Thymus (tissue), 11 donors: ENCODE measurements around the gene CDC37L1. TPM values are rescaled to one million over a fixed set of nuclear protein-coding genes. Genes with fewer than 3 reads are reported as not detected.

Experiments
- DNase-seq, 9 donors: peaks; one replicate each; pipeline ENCODE4 v3.0.0-alpha.2; 2013; ENCODE audit warnings: low spot score in 9 of 9, low read depth in 6 of 9, missing footprints in 1 of 9
- H3K27ac ChIP-seq, 2 donors: one replicate each; pipeline ENCODE4 v1.5.1; 2013; ENCODE audit warnings: control low read depth in 1 of 2, low read depth in 1 of 2, low read length in 1 of 2, mild to moderate bottlenecking in 1 of 2, moderate library complexity in 1 of 2
- H3K27me3 ChIP-seq, 2 donors: one replicate each; pipeline ENCODE4 v1.5.1; 2013; ENCODE audit warnings: low read length in 1 of 2; ENCODE audit not compliant: control insufficient read depth in 2 of 2, insufficient read depth in 1 of 2
- H3K36me3 ChIP-seq, 2 donors: one replicate each; pipeline ENCODE4 v1.5.1; 2013; ENCODE audit warnings: low read length in 1 of 2, mild to moderate bottlenecking in 1 of 2, moderate library complexity in 1 of 2; ENCODE audit not compliant: control insufficient read depth in 2 of 2, insufficient read depth in 2 of 2
- H3K4me1 ChIP-seq, 2 donors: one replicate each; pipeline ENCODE4 v1.5.1; 2013; ENCODE audit warnings: low read length in 2 of 2; ENCODE audit not compliant: control insufficient read depth in 2 of 2, insufficient read depth in 2 of 2
- H3K4me3 ChIP-seq, 2 donors: one replicate each; pipeline ENCODE4 v1.5.1; 2013; ENCODE audit warnings: low read length in 2 of 2, control low read depth in 1 of 2, mild to moderate bottlenecking in 1 of 2
- H3K9me3 ChIP-seq, 2 donors: one replicate each; pipeline ENCODE4 v1.5.1; 2013; ENCODE audit warnings: low read length in 1 of 2, mild to moderate bottlenecking in 1 of 2; ENCODE audit not compliant: control insufficient read depth in 2 of 2, insufficient read depth in 1 of 2
- WGBS: extraction: QIAGEN DNeasy Blood & Tissue Kit; methylation state at CpG from one replicate; pipeline ENCODE4 v1.1.7; 2013; 5-methylcytosine and 5-hydroxymethylcytosine counted together
- polyA plus RNA-seq: library from polyadenylated mRNA; stranded (reverse); fragments of 200-250 nt; gene quantifications from one replicate; pipeline ENCODE4 v1.2.3, GENCODE V29; 2013
- total RNA-seq: library from RNA; stranded (reverse); fragments of 120-200 nt; gene quantifications from one replicate; pipeline ENCODE4 v1.2.4, GENCODE V29; 2013
- donor health status: healthy.

Gene CDC37L1
- total and polyA plus RNA-seq, 2 donors, result 14.5 to 16.9 TPM

DNA sequence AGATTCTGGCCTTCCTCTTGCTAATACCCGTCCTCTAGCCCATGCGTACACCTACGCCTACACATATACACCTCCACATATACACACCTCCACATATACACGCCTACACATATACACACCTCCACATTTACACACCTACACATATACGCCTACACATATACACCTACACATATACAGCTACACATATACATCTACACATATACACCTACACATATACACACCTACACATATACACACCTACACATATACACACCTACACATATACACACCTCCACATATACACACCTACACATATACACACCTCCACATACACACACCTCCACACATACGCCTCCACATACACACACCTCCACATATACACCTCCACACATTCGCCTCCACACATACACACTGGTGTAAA, 34.5 kb downstream of the CDC37L1 start:
- no peaks in the 10 kb centered on the region for H3K4me1 ChIP-seq
- peak in 1 of 9 donors; percentile 5 for DNase-seq
- H3K27me3 ChIP-seq, result no peaks in the 10 kb centered on the region
- H3K4me3 ChIP-seq, result no peak overlapping the region
- peaks cover 24 to 51% of the 10 kb centered on the region in 2 donors for H3K36me3 ChIP-seq
- 75% methylated on average over 7 of the region's 7 CpGs for WGBS
- no peak overlapping the region for H3K27ac ChIP-seq
- H3K9me3 ChIP-seq, result no peaks in the 10 kb centered on the region

DNA sequence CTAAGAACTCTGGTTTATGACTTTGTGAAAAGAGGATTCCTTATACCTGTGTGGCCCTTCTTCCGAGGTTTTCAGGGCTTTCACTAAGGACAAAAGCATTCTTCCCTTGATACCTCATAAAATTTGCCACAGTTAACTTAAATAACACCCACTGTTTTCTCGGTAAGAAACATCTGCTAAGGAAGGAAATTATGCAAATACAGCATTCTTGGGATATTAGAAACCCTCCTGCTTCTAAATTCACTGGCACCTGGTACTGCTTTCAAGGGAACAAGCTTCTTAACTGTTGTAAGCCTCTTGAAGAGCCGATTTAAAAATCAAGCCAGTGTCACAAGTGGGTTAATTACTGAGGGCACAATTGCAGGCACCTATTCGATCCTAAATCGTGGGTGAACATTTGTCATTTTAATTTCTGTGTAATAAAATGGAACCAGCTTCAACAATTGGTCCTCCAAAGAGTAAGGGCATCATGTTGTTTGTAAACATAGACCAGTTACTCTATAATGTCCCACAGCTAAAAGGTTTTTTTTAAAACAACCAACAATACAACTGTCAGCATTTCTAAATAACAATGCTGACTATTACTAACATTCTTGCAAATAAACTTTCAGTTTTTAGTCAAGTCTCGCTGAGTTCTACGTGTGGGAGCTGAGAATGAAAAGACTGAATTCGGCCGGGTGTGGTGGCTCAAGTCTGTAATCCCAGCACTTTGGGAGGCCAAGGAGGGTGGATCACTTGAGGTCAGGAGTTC, 35.1 kb downstream of the CDC37L1 start:
- DNase-seq, result no peak
- Histone ChIP-seq H3K27ac (no peak overlapping the region), H3K4me3 (no peak overlapping the region), H3K9me3 (no peaks in the 10 kb centered on the region), H3K36me3 (peaks cover 29 to 56% of the 10 kb centered on the region in 2 donors), H3K4me1 (no peaks in the 10 kb centered on the region), H3K27me3 (no peaks in the 10 kb centered on the region)
- WGBS, result 97% methylated on average over 9 of the region's 9 CpGs

DNA sequence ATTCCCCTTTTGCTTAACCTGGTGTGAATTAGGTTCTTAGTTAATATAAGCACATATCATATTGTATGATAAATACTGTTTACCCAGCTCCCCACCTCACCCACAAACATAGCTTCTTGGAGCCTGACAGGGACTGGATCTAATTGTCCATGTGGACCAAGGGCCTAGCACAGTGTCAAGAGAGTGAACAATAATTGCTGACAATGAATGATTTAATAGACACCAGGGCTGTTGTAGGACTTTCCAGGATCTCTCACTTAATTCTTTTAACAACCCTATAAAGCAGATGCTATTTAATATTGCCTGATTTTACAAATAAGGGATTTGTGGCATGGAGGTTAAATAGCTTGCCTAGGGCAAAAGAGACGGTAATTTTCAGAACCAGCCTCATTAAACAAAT, 36.8 kb downstream of the CDC37L1 start:
- no peaks in the 10 kb centered on the region for H3K27me3 ChIP-seq
- 97% methylated on average over 1 of the region's 1 CpG for WGBS
- no peaks in the 10 kb centered on the region for H3K9me3 ChIP-seq
- no peaks in the 10 kb centered on the region for H3K4me1 ChIP-seq
- no peak overlapping the region for H3K27ac ChIP-seq
- no peak for DNase-seq
- H3K36me3 ChIP-seq, result peaks cover 24 to 57% of the 10 kb centered on the region in 2 donors
- no peak overlapping the region for H3K4me3 ChIP-seq

DNA sequence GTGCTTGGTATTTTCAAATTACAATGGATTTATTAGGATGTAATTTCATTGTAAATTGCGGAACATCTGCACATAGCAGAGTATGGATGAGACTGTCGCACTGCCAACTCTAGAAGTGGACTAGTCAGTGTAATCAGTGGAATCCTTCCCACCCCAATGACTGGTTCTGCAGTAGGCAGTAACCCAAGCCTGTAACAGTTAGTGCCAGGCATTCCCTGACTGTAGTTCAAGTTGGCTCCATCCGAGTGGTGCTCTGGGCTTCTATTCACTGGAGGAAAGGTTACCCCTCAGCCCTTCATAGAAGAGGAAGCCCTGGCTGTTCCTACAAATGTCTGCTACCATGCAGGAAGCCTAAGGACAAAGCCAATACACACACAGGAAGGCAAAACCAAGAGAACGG, 38.4 kb downstream of the CDC37L1 start:
- Histone ChIP-seq H3K4me3 (no peak overlapping the region), H3K27ac (no peak overlapping the region), H3K27me3 (no peaks in the 10 kb centered on the region), H3K9me3 (no peaks in the 10 kb centered on the region), H3K4me1 (no peaks in the 10 kb centered on the region), H3K36me3 (peaks cover 38 to 63% of the 10 kb centered on the region in 2 donors)
- no peak for DNase-seq
- 98% methylated on average over 4 of the region's 4 CpGs for WGBS

DNA sequence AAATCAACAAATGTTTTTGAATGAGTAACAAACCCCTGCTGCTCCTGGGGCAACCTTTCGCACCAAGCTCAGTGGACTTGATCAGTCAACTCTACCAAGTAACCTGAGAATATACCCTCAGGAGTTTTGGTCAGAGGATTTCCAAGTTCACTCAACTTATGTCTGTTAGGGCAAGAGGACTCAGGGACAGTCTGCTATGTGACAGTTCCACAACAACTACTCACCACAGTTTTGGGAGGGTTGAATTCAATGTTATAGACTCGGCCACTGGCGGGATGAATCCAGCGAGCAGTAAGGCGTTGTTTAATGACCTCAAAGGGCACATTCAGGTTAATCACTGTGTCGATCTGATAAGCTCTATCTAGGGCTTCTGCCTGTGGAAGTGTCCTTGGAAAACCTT, 39.5 kb downstream of the CDC37L1 start:
- DNase-seq, result no peak
- Histone ChIP-seq H3K27me3 (no peaks in the 10 kb centered on the region), H3K9me3 (no peaks in the 10 kb centered on the region), H3K36me3 (peaks cover 39 to 57% of the 10 kb centered on the region in 2 donors), H3K4me3 (no peak overlapping the region), H3K4me1 (no peaks in the 10 kb centered on the region), H3K27ac (no peak overlapping the region)
- WGBS, result 96% methylated on average over 6 of the region's 6 CpGs

DNA sequence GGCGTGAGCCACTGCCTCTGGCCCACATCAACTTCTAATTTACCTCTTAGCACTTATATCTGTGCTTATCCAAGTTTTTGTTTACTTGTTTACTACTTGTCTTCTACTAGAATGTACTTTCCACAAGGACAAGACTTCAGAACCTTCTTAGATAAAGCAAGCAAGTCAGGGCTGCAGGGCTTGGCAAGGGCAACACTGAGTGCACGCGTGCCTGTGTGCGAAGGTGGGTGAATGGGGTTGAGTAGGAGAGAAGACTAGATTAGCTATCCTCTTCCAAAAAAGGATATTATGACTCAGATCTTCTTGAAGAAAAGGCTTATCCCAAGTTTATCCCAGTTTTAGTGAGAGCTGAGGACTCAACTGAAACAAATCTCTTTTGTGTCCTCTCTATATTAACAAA, 42.4 kb downstream of the CDC37L1 start:
- peaks cover 36 to 47% of the 10 kb centered on the region in 2 donors for H3K36me3 ChIP-seq
- H3K4me3 ChIP-seq, result no peak overlapping the region
- H3K9me3 ChIP-seq, result no peaks in the 10 kb centered on the region
- WGBS, result 76% methylated on average over 4 of the region's 4 CpGs
- no peaks in the 10 kb centered on the region for H3K27me3 ChIP-seq
- H3K27ac ChIP-seq, result no peak overlapping the region
- DNase-seq, result no peak
- H3K4me1 ChIP-seq, result no peaks in the 10 kb centered on the region

DNA sequence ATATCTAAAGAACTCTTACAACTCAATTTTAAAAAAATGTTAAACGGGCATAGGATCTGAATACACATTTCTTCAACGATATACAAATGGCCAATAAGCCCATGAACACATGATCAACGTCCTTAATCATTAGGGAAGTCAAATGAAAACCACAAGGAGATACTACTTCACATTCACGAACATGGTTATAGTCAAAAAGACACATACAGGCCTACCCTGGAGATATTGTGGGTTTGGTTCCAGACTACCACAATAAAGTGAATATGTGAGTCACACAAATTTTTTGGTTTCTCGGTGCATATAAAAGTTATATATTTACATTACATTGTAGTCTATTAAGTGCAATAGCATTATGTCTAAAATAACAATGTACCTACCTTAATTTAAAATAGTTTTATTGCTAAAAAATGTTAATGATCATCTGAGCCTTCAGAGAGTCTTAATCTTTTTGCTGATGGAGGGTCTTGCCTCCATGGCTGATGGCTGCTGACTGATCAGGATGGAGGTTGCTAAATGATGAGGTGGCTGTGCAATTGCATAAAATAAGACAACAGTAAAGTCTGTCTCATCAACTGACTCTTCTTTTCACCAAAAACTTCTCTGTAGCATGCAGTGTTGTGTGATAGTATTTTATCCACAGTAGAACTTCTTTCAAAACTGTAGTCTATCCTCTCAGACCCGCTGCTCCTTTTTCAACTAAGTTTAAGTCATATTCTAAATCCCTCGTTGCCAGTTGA, 46.5 kb downstream of the CDC37L1 start:
- DNase-seq, result no peak
- Histone ChIP-seq H3K27me3 (no peaks in the 10 kb centered on the region), H3K27ac (no peak overlapping the region), H3K9me3 (no peaks in the 10 kb centered on the region), H3K4me3 (no peak overlapping the region), H3K36me3 (peaks cover 14 to 21% of the 10 kb centered on the region in 2 donors), H3K4me1 (no peaks in the 10 kb centered on the region)
- 89% methylated on average over 7 of the region's 7 CpGs for WGBS

DNA sequence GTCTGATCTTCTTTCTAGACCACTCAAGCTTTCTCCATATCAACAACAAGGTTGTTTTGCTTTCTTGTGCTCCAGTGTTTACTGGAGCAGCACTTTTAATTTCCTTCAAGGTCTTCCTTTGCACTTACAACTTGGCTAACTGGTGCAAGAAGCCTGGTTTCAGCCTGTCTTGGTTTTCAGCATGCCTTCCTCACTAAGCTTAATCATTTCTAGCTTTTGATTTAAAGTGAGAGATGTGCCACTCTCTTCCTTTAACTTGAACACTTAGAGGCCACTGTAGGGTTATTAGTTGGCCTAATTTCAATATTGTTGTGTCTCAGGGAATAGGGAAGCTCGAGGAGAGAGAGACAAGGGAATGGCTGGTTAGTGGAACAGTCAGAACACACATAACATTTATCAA, 48.2 kb downstream of the CDC37L1 start:
- no peaks in the 10 kb centered on the region for H3K9me3 ChIP-seq
- no peaks in the 10 kb centered on the region for H3K27me3 ChIP-seq
- DNase-seq, result no peak
- no peaks in the 10 kb centered on the region for H3K4me1 ChIP-seq
- WGBS, result 98% methylated on average over 1 of the region's 1 CpG
- no peak overlapping the region for H3K4me3 ChIP-seq
- no peak overlapping the region for H3K27ac ChIP-seq
- H3K36me3 ChIP-seq, result peaks cover 4 to 7% of the 10 kb centered on the region in 2 donors

DNA sequence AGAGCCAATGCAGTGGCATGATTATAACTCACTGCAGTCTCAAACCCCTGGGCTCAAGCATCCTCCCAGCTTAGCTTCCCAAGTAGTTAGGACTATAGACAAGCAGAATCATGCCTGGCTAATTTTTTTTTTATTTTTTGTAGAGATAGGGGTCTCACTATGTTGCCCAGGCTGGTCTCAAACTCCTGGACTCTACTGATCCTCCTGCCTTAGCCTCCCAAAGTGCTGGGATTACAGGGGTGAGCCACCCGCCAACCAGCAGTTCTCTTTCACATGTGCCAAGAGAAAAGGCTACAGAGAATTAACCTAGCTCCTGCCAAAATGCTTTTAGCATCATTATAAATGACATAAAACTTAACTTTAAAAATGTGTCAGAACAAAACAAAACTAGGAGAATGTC, 53.5 kb downstream of the CDC37L1 start:
- Histone ChIP-seq H3K27me3 (no peaks in the 10 kb centered on the region), H3K27ac (no peak overlapping the region), H3K4me1 (peaks cover 0 to 2% of the 10 kb centered on the region in 2 donors), H3K36me3 (peaks cover 3 to 7% of the 10 kb centered on the region in 2 donors), H3K4me3 (no peak overlapping the region), H3K9me3 (no peaks in the 10 kb centered on the region)
- WGBS, result 98% methylated on average over 1 of the region's 1 CpG
- DNase-seq, result no peak
